Adrenal gland (tissue), 5 donors: ENCODE measurements around the gene CRACR2A.

Experiments used
- CTCF ChIP-seq, 6 experiments: fragments of 450-650 bp in 4 of 6; fragments of 200-600 bp in 2 of 6; sonication (generic) in 1 of 6; IDR thresholded peaks; 1 replicate in 5 of 6; 2 replicates in 1 of 6; pipeline versions ENCODE4 v1.5.1 to v1.8.0; 2016 to 2021; ENCODE audit warnings: antibody characterized with exemption in 6 of 6, mild to moderate bottlenecking in 2 of 6, moderate library complexity in 1 of 6
- POLR2A ChIP-seq, 2 donors: fragments of 450-650 bp; IDR thresholded peaks; one replicate each; pipeline ENCODE4 v1.6.1; 2017; ENCODE audit warnings: antibody characterized with exemption in 2 of 2, mild to moderate bottlenecking in 2 of 2, moderate library complexity in 1 of 2
- donor health status: DM: no; HTN: no; CAD: no.

GRCh38 chr12:3662521-3662921 is 90.4 kb downstream of the CRACR2A start:
- TF ChIP-seq POLR2A (IDR thresholded peaks at IDR 0.05) (no peak), CTCF (IDR thresholded peaks at IDR 0.05) (no peak)
